ENCODE results near the gene RFPL3.
"Not testable (repeated sequence)": the region's sequence is repeated elsewhere in the genome, so short reads cannot be mapped to it uniquely, and the experiment has no call there.

The RFPL3 gene

DNA sequence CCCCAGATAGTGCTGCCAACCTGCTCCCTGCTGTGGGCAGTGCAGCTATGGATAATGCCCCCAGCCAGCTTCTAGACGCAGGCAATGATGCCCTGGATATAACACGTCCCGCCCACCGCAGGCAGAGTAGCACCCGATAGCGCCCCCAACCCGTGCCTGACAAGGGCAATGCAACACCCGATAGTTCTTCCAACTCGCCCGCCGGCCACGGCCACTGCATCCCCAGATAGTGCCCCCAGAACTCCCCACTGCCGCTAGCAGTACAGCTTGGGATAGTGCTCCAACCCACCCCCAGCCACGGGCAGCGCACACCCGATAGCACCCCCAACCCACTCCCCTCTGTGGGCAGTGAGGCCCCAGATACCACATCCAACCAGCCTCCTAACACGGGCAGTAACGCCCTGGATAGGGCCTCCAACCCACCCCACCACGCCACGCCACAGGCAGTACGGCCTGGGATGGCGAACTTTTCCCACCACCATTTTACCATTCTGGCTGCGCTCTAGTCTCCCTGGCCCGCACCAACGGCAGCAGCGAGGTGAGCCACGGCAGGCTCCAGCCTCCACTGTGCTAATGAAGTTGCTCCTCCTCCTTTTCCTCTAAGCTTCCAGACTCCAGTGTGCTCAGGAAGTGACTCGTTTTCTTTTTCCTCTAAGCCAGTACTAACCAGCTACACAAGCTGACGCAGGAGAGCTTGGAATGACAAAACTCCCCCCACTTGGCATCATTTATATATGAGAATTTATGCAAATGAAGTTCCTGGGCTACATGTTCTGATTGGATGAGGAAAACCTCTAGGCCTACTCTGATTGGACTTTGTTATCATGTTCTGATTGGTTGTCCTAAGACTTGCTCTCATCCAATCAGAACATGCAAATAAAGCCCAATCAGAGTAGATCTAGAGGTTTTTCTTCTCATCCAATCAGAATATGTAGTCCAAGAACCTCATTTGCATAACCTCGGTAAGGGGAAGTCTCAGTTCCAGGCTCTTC, 3.0 kb upstream of the RFPL3 start:
- no peak for DNase-seq

DNA sequence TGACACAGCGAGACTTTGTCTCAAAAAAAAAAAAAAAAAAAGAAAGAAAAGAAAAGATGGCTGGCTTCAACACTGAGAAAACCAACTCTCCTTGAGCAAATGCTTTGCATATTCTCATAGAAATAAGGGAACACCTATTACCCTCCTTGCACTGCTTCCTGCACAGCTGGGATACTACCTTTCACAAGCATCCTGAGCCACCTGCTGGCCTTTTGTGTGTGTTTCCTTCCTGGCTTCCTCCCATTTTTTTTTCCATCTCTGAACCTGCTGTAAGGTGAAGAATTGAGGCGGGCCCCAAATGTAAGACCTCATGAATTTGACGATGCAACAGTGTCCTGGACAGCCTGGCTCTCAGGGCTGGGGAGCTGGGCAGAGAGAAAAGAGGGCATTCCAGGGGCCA, 1.9 kb upstream of the RFPL3 start:
- DNase-seq: peak; percentile 55

DNA sequence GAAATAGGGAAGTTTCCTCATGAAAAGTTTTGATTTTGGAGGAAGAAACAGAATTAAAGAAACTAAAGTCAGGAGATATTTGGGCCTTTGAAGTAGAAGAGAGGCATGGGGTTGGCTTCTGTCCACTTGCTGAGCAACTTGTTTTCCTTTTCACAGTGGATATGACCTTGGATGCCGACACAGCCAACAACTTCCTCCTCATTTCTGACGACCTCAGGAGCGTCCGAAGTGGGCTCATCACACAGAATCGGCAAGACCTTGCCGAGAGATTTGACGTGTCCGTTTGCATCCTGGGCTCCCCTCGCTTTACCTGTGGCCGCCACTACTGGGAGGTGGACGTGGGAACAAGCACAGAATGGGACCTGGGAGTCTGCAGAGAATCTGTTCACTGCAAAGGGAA, 2.4 kb downstream of the RFPL3 start:
- DNase-seq: not testable (repeated sequence)

DNA sequence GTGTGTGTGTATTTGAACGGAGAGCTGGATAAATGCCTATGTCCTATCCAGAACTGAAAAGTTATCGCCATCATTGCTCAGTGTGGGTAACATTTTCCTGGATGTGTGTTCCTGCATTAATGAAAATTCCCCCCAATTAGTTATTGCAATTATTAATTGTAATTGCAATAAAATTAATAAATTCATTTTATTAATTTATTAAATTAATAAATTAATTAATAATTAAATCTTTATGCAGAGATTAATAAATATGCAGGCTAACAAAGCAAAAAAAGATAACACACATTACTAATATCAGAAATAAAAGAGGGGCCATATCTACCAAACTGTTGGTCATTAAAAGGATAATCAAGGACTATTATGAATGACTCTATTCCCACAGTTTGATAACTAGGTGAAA, 3.6 kb downstream of the RFPL3 start:
- no peak for DNase-seq

DNA sequence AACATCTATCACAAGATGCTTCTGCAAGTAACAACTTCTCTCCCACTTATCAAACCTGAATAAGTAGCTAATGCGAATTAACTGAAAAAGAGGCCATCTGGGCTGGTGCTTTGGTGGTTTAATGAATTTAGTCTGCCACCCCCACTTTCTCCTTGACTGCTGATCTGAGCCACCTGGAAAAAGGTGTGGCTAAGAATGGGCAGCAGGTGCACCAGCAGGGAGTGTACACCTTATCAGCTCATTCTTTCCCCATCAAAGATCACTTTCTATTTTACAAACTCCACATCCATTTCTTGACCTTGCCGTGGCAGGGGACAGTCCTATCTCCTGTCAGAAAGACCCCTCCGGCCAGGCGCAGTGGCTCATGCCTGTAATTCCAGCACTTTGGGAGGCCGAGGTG, 6.5 kb downstream of the RFPL3 start:
- peak; percentile 50 for DNase-seq

DNA sequence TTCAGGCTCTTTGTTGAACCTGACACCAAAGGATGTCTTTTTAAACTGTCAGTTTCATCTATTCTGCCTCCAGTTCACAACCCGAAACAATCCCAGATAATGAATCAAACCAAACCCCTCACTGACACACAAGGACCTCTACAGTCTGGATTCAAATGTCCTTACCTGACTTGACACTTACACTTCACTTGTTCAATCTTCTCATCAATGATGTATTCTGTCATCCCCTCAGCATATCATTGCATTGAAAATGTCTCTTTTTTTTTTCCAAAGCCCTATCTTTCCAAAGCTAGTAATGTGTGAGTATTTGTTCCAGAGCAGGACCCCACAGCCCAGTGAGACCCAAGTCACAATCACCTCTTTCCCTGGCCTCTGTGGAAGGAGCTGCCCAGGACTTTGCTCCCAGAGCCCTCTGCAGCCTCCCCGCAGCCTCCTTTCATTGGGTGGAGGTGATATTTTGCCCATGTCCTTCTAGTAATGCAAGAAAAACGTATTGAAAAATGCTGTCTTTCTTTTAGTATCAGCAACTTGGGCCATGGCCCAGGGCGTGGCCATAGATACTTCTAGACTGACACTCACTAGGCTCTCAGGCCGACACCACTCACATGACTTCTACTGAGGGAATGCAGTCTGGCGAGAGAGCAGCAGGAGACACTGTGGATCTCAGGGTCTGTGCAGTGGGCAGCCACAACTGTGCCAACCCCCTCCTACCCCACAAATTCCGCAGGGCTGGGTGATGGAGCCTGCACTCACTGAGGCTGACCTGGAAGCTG, 18.2 kb downstream of the RFPL3 start:
- DNase-seq: no peak

DNA sequence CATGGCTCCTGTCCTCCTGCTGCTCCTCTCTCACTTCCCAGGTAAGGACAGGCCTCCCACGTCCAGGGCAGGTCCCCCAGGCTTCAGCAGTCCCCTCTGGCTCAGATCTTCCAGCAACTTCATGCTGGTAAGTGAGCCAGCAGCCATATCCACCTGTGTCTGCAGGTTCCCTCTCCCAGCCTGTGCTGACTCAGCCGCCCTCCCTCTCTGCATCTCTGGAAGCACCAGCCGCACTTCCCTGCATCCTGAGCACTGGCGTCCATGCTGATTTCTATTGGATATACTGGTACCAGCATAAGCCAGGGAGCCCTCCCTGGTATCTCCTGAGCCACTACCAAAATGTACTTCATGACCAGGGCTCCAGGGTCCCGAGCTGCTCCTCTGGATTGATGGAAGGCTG, 19.0 kb downstream of the RFPL3 start:
- no peak for DNase-seq

DNA sequence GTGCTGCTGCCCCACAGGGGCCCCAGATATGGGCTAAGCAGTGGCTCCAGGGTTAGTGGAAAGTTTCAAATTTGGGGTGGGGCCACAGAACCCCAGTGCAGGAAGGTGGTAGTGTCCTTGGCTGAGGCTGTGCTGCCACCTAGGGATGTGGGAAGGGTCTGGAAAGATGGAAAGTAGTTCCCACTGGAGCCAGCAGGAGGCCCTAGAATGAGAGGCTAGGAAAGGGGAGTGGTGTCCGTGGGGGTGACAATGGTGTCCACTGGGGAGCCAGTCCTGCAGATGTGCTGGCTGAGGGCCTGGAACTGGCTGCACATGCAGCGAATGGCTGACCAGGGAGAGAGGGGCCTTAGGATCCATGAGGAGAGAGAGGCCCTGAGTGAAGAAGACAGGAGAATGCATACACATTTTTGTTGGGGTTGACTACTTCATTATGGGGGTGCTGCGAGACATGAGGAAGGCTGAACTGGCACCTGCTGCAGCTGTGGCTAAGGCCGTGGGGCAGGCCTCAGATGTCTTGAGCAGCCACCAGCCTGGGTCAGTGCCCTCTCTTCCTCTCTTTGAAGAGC, 21.1 kb downstream of the RFPL3 start:
- DNase-seq: peak; percentile 40

DNA sequence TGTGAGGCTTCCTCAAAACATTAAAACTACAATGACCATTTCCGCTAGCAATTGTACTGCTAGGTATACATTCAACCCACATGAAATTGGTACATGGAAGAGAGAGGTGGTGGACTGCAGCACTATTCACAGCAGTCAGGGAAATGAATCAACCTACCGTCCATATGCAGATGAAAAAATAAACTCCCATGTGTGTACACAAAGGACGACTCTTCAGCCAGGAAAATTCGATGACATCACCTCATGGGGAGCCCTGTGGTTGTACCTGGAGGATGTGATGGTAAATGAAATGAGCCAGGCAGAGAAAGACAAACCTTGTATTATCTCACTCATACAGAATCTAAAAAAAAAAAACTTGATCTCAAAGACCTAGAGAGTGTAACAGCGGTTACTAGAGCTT, 23.3 kb downstream of the RFPL3 start:
- peak; percentile 35 for DNase-seq

DNA sequence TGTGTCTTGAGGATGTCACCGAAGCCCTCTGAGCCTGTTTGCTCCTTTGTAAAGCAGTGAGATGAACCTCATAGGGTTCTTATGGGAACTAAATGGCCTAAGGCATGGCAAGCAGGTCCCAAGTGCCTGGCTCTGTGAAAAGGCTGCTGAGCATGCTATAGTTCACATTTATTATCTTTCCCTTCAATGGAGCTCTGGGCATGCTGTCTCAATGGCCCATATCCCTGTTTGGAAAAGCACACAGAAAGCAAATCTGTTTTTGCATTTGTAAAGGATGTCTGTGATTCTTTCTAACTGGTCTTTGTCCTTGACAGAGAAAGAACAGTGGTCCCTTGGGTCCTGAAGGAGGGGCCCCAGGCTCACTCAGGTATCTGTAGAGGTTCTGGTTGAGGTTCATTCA, 28.0 kb downstream of the RFPL3 start:
- DNase-seq: no peak

DNA sequence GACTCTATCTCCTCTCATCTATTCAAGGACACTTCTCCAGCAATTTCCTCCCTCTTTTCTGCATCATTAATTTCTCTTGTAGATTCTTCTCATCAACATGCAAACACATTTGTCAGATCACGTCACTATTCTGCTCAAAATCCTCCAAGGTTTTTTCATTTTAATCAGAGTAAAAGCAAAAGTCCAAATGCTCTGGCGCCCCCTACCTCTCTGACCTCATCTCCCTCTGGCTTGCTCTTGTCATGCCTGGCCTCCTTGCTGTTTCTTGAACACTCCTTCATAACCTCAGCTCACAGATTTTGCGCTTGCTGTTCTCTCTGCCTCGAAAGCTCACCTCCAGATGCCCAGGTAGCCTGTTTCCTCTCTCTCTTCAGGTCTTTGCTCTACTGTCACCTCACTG, 32.0 kb downstream of the RFPL3 start:
- no peak for DNase-seq

DNA sequence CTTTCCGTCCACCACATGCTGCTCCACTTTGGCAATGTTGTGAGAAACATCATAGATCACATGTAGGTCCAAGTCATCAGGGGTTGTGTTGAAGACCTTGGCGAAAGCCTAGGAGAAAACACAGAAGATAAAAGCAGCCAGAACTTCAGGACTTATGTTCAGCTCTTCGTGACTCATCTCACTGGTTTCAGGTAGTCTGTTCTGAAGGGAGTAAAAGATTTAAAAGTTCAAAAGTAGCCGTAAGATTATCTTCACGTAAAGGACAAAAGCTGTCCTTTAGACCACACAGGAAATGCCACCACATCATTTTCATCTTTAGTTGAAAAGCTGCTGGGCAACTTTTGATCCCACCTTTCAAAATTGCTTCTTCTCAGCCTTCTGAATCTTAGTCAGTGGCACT, 37.4 kb downstream of the RFPL3 start:
- DNase-seq: no peak

DNA sequence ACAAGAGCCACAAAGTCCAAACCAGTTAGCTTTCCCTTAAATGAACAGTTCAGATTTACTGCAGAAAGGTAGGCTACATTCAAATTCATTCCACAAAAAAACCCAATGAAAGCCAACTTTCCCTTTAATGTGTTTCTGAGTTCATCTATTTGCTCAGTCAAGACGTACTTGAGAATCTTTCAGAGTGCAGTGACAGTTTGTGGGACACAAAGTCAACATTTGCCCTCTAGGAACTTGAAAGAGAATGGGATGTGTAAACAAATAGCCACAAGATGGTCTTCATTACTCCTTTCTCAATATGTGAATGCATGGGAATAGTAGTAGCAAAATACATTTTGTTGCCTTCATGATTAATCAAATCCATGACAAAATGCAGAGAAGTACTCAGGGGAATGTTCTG, 38.6 kb downstream of the RFPL3 start:
- no peak for DNase-seq

DNA sequence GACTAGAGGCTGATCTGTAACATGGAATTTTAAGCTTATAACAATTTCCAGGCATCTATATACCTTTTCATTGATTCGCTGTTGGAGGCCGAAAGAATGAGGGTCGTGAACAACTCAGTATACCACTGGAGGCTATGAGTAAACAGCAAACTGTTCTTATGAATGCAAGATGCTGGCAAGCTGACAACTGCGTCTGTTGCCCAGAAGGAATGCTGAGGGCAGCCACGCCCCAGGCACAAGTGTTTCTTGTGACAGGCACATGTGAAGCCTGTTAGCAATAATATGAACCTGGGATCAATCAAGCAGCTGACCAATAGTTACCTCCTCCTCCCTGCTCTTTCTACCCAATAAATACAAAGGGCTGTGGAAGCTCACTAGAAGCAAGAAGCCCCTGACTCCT, 39.1 kb downstream of the RFPL3 start:
- DNase-seq: no peak

DNA sequence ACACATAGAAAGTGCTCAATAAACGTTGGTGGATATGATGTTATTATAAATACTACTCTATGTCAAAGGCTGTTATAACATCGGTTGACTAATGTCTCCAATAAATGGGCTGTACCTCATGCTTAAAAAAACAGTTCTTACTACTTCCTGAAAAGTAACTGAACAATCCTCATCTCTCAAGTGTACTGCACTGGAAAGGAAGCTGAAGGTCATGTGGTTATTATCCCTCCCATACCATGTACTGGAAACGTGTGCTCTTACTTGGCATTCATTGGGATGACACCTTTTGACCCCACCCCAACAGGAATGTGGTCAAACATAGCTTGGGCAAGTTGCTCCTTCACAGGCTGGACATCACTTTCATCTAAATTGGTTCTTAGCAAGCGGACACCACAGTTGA, 43.8 kb downstream of the RFPL3 start:
- no peak for DNase-seq

DNA sequence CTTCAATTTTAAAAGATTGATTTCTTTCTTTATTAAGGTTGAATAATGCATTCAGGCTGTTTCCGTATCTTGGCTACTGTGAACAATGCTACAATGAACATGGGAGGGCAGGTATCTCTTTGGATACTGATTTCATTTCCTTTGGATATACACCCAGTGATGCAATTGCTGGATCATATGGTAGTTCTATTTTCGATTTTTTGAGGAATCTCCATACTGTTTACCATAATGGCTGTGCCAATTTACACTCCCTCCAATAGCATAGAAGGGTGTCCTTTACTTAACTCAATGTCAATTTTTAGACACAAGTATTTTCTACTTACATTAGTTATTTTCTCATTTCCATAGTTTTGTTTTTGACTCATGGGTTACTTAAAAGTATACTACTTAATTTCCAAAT, 46.4 kb downstream of the RFPL3 start:
- no peak for DNase-seq

DNA sequence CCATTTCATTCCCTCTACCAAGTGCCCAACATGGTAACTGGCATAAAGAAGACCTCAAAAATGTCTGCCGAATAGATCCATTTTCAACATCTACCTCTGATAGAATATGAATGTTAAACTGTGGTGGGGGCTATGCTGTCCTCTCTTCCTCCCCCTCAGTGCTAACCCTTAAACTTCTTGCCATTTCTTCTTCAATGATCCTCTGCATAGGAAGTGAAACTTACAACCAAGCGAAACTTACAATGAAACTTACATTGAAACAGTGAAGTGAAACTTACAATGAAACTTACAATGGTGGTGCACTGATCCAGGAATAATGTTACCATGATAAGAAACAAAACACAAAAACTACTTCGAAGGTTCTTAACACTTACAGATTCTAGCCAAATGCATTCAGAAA, 49.6 kb downstream of the RFPL3 start:
- no peak for DNase-seq

DNA sequence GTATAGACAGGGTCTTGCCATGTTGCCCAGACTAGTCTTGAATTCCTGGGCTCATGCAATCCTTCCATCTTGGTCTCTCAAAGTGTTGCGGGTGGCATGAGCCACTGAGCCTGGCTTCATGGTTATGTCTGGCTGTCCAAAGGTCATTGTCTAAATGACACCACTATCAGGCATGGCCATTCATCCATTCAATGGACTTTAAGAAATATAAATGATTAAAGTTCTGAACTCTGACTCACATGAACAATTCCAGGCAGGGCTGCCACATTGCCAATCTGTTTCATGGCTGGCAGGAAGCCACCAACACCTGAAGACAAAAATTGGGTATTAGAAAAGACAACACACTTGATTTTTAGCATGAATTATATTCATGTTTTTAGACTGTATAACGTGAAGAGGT, 50.3 kb downstream of the RFPL3 start:
- no peak for DNase-seq

DNA sequence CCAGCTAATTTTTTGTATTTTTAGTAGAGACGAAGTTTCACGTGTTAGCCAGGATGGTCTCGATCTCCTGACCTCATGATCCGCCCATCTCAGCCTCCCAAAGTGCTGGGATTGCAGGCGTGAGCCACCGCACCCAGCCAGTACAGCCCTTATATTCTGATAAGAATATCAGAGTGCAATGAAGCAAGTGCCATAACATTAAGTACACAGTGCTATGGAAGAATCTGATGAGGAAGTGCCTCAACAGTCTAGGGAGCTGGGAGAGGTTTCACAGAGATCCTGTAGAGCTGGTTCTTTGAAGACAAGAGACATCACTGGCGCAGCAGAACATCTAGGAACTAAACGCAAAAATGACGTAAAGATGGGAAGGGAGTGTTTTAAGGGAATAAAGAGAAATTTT, 52.3 kb downstream of the RFPL3 start:
- DNase-seq: no peak

DNA sequence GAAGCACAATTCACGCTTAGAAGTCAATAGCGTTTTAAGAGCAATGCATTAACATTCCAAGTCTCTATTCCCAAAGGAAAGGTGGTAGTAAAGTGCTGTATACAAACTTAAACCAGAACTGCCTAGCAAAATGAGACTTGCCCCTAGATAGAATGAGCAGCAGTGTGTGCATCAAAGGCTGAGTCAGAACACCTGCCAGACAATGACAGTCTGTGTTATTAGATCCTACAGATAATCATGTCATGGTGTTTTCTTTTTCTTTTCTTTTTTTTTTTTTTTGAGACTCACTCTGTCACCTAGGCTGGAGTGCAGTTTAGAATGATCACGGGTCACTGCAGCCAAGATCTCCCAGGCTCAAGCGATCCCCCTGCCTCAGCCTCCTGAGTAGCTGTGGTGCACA, 52.8 kb downstream of the RFPL3 start:
- no peak for DNase-seq
